ENCODE measurements around the gene FANCB.

FANCB gene

DNA sequence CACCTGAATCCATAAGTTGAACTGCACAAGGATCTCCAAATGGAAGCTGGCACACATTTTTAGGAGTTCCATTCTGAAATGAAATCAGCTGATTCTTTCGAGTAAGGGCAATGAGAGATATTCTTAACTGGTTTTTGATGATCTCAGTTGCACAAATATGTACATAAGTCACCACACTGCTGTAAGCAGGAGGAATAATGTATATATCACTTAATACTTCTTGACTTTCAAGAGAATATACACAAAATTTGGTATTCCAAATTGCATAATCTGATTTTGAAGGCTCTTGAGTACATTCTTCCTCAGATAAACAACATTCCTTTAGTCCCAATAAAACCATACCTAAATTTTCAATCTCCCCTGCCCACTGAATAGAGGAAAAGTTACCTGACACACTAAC, 8.2 kb downstream of the FANCB start:
- no peaks in the 10 kb centered on the region for H3K79me1 ChIP-seq (ENCODE audit: low read depth, low read length)
- no peaks in the 10 kb centered on the region for H3K4me1 ChIP-seq (ENCODE audit: control insufficient read depth in 2 of 2, insufficient read depth in 1 of 2, low read depth in 1 of 2, low read length in 2 of 2)
- no peak overlapping the region for H3K14ac ChIP-seq (ENCODE audit: low read length)
- no peak overlapping the region for H3K4me3 ChIP-seq (ENCODE audit: low read length in 2 of 2)
- no peak overlapping the region for H2AFZ ChIP-seq (ENCODE audit: low read length)
- peaks cover 0 to 23% of the 10 kb centered on the region in 2 donors for H3K9me3 ChIP-seq (replicated peaks in 1 of 2; ENCODE audit: control insufficient read depth in 2 of 2, insufficient read depth in 1 of 2, low read depth in 1 of 2, low read length in 2 of 2)
- H2BK12ac ChIP-seq (ENCODE audit: low read length), result no peak overlapping the region
- H2AK5ac ChIP-seq (ENCODE audit: low read depth, low read length), result no peak overlapping the region
- H3K27ac ChIP-seq (replicated peaks; ENCODE audit: low read length), result no peak overlapping the region
- no peak for DNase-seq (ENCODE audit: low spot score)
- no peaks in the 10 kb centered on the region for H3K27me3 ChIP-seq (ENCODE audit: control insufficient read depth in 3 of 3, insufficient read depth in 3 of 3, low read depth in 1 of 3, low read length in 3 of 3)
- H3K18ac ChIP-seq (ENCODE audit: low read length), result no peak overlapping the region
- no peak overlapping the region for H3K4ac ChIP-seq (ENCODE audit: low read length)
- no peak overlapping the region for H2BK5ac ChIP-seq (ENCODE audit: low read length)
- H4K91ac ChIP-seq (ENCODE audit: low read depth, low read length, poor library complexity), result no peak overlapping the region
- H4K8ac ChIP-seq (ENCODE audit: low read depth, low read length), result no peak overlapping the region
- no peak overlapping the region for H3K23ac ChIP-seq (ENCODE audit: low read depth, low read length, poor library complexity)
- no peak overlapping the region for H3K4me2 ChIP-seq (ENCODE audit: insufficient read depth, low read length, poor library complexity, severe bottlenecking)
- H2BK120ac ChIP-seq (ENCODE audit: low read depth, low read length), result no peak overlapping the region
- H3K9ac ChIP-seq (ENCODE audit: low read depth, low read length, poor library complexity), result no peak overlapping the region
- no peak overlapping the region for H2BK15ac ChIP-seq (ENCODE audit: low read length)
- WGBS, 2 donors (ENCODE audit: extremely low coverage in 2 of 2, insufficient read length in 2 of 2, insufficient replicate concordance in 1 of 2), result no CpG with 5 or more reads among the region's 1 CpG
- H3K36me3 ChIP-seq (replicated peaks in 1 of 2; ENCODE audit: control insufficient read depth in 2 of 2, insufficient read depth in 2 of 2, low read length in 2 of 2), result peaks cover 0 to 20% of the 10 kb centered on the region in 2 donors

DNA sequence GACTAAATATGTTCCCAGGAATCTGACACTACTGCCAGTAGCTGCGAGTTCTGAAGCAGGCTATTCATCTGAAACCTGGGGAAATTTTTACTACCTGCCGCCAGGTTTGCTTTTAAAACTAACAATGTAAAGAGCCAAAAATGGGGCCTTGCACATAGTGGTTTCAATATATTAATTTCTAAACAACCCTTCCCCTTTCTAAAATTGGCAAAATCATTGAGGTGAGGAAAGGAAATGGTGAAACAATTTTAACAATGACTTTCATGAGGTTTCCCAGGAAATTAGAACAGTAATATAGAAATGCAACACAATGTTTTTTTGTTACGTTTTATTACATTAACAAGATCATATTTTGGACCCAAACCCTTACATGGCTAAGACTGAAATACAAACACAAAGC, 21.3 kb downstream of the FANCB start:
- H3K9ac ChIP-seq (ENCODE audit: low read depth, low read length, poor library complexity), result no peak overlapping the region
- no peak overlapping the region for H3K18ac ChIP-seq (ENCODE audit: low read length)
- H3K36me3 ChIP-seq (replicated peaks in 1 of 2; ENCODE audit: control insufficient read depth in 2 of 2, insufficient read depth in 2 of 2, low read length in 2 of 2), result peaks cover 0 to 30% of the 10 kb centered on the region in 2 donors
- H3K27me3 ChIP-seq (ENCODE audit: control insufficient read depth in 3 of 3, insufficient read depth in 3 of 3, low read depth in 1 of 3, low read length in 3 of 3), result no peaks in the 10 kb centered on the region
- H2BK15ac ChIP-seq (ENCODE audit: low read length), result no peak overlapping the region
- no peaks in the 10 kb centered on the region for H3K9me3 ChIP-seq (replicated peaks in 1 of 2; ENCODE audit: control insufficient read depth in 2 of 2, insufficient read depth in 1 of 2, low read depth in 1 of 2, low read length in 2 of 2)
- no peak overlapping the region for H2AK5ac ChIP-seq (ENCODE audit: low read depth, low read length)
- no peak overlapping the region for H3K4ac ChIP-seq (ENCODE audit: low read length)
- H2BK120ac ChIP-seq (ENCODE audit: low read depth, low read length), result no peak overlapping the region
- DNase-seq (ENCODE audit: low spot score), result no peak
- no peaks in the 10 kb centered on the region for H3K79me1 ChIP-seq (ENCODE audit: low read depth, low read length)
- no peak overlapping the region for H2AFZ ChIP-seq (ENCODE audit: low read length)
- no peak overlapping the region for H3K23ac ChIP-seq (ENCODE audit: low read depth, low read length, poor library complexity)
- H4K8ac ChIP-seq (ENCODE audit: low read depth, low read length), result no peak overlapping the region
- no peak overlapping the region for H2BK5ac ChIP-seq (ENCODE audit: low read length)
- no peaks in the 10 kb centered on the region for H3K4me1 ChIP-seq (ENCODE audit: control insufficient read depth in 2 of 2, insufficient read depth in 1 of 2, low read depth in 1 of 2, low read length in 2 of 2)
- H3K14ac ChIP-seq (ENCODE audit: low read length), result no peak overlapping the region
- H3K27ac ChIP-seq (replicated peaks; ENCODE audit: low read length), result no peak overlapping the region
- no CpG with 5 or more reads among the region's 3 CpGs for WGBS, 2 donors (ENCODE audit: extremely low coverage in 2 of 2, insufficient read length in 2 of 2, insufficient replicate concordance in 1 of 2)
- H3K4me3 ChIP-seq (ENCODE audit: low read length in 2 of 2), result no peak overlapping the region
- no peak overlapping the region for H2BK12ac ChIP-seq (ENCODE audit: low read length)
- no peak overlapping the region for H3K4me2 ChIP-seq (ENCODE audit: insufficient read depth, low read length, poor library complexity, severe bottlenecking)
- no peak overlapping the region for H4K91ac ChIP-seq (ENCODE audit: low read depth, low read length, poor library complexity)

DNA sequence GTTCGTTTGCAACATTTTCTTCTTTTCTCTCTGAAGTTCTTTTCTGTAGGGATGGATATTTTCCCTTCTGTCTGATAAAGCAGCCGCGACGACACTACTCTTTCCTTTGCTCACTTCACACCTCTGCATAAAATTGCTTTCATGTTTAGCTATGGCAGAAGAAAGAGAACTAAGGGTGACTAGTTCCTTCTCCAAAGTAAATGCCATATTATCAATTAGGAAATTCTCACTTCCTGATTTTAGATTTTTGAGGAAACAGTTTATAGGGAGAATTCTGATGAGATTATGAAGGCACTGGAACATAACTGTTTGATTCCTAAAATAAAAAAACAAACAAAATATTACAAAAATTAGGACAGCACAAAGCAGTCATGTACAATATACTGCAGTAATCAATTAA, 29.2 kb downstream of the FANCB start:
- no peak overlapping the region for H2AK5ac ChIP-seq (ENCODE audit: low read depth, low read length)
- H3K4me2 ChIP-seq (ENCODE audit: insufficient read depth, low read length, poor library complexity, severe bottlenecking), result no peak overlapping the region
- no peak overlapping the region for H3K9ac ChIP-seq (ENCODE audit: low read depth, low read length, poor library complexity)
- no peak overlapping the region for H4K91ac ChIP-seq (ENCODE audit: low read depth, low read length, poor library complexity)
- no peak overlapping the region for H2BK15ac ChIP-seq (ENCODE audit: low read length)
- no peak overlapping the region for H3K14ac ChIP-seq (ENCODE audit: low read length)
- H2BK120ac ChIP-seq (ENCODE audit: low read depth, low read length), result no peak overlapping the region
- no peak overlapping the region for H2BK12ac ChIP-seq (ENCODE audit: low read length)
- H2BK5ac ChIP-seq (ENCODE audit: low read length), result no peak overlapping the region
- H3K27ac ChIP-seq (replicated peaks; ENCODE audit: low read length), result no peak overlapping the region
- H3K79me1 ChIP-seq (ENCODE audit: low read depth, low read length), result no peaks in the 10 kb centered on the region
- H3K36me3 ChIP-seq (replicated peaks in 1 of 2; ENCODE audit: control insufficient read depth in 2 of 2, insufficient read depth in 2 of 2, low read length in 2 of 2), result peaks cover 0 to 35% of the 10 kb centered on the region in 2 donors
- H3K9me3 ChIP-seq (replicated peaks in 1 of 2; ENCODE audit: control insufficient read depth in 2 of 2, insufficient read depth in 1 of 2, low read depth in 1 of 2, low read length in 2 of 2), result no peaks in the 10 kb centered on the region
- H3K4me3 ChIP-seq (ENCODE audit: low read length in 2 of 2), result no peak overlapping the region
- H3K4ac ChIP-seq (ENCODE audit: low read length), result no peak overlapping the region
- no peak overlapping the region for H4K8ac ChIP-seq (ENCODE audit: low read depth, low read length)
- no peak overlapping the region for H3K23ac ChIP-seq (ENCODE audit: low read depth, low read length, poor library complexity)
- no peak overlapping the region for H2AFZ ChIP-seq (ENCODE audit: low read length)
- DNase-seq (ENCODE audit: low spot score), result no peak
- H3K27me3 ChIP-seq (ENCODE audit: control insufficient read depth in 3 of 3, insufficient read depth in 3 of 3, low read depth in 1 of 3, low read length in 3 of 3), result no peaks in the 10 kb centered on the region
- H3K18ac ChIP-seq (ENCODE audit: low read length), result no peak overlapping the region
- no CpG with 5 or more reads among the region's 4 CpGs for WGBS, 2 donors (ENCODE audit: extremely low coverage in 2 of 2, insufficient read length in 2 of 2, insufficient replicate concordance in 1 of 2)
- no peaks in the 10 kb centered on the region for H3K4me1 ChIP-seq (ENCODE audit: control insufficient read depth in 2 of 2, insufficient read depth in 1 of 2, low read depth in 1 of 2, low read length in 2 of 2)

DNA sequence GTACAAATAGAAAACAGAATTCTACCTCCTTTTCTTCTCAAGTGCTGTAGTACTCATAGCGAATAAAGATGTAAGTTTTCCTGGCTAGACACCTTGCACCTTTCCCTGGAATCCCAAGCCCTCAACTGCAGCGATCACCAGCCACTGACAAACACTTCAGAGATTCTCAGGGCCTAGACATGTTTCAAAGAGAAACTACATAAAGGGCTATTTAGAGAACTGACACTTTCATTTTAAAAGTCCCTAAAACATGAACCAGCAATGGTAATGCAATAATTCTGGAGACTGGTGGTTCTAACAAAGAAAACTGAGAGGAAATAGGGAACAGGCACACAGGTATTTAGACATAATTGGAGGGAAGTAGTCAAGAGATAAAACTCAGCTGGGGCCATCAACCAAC, 35.7 kb downstream of the FANCB start:
- H3K18ac ChIP-seq (ENCODE audit: low read length), result no peak overlapping the region
- H4K8ac ChIP-seq (ENCODE audit: low read depth, low read length), result no peak overlapping the region
- H3K14ac ChIP-seq (ENCODE audit: low read length), result no peak overlapping the region
- no CpG with 5 or more reads among the region's 2 CpGs for WGBS, 2 donors (ENCODE audit: extremely low coverage in 2 of 2, insufficient read length in 2 of 2, insufficient replicate concordance in 1 of 2)
- H3K9me3 ChIP-seq (replicated peaks in 1 of 2; ENCODE audit: control insufficient read depth in 2 of 2, insufficient read depth in 1 of 2, low read depth in 1 of 2, low read length in 2 of 2), result no peaks in the 10 kb centered on the region
- H2BK5ac ChIP-seq (ENCODE audit: low read length), result no peak overlapping the region
- no peak overlapping the region for H3K27ac ChIP-seq (replicated peaks; ENCODE audit: low read length)
- no peak for DNase-seq (ENCODE audit: low spot score)
- H2AFZ ChIP-seq (ENCODE audit: low read length), result no peak overlapping the region
- no peak overlapping the region for H2BK15ac ChIP-seq (ENCODE audit: low read length)
- no peak overlapping the region for H3K23ac ChIP-seq (ENCODE audit: low read depth, low read length, poor library complexity)
- no peak overlapping the region for H2AK5ac ChIP-seq (ENCODE audit: low read depth, low read length)
- H4K91ac ChIP-seq (ENCODE audit: low read depth, low read length, poor library complexity), result no peak overlapping the region
- H3K4me2 ChIP-seq (ENCODE audit: insufficient read depth, low read length, poor library complexity, severe bottlenecking), result no peak overlapping the region
- H3K27me3 ChIP-seq (ENCODE audit: control insufficient read depth in 3 of 3, insufficient read depth in 3 of 3, low read depth in 1 of 3, low read length in 3 of 3), result no peaks in the 10 kb centered on the region
- no peak overlapping the region for H3K4me3 ChIP-seq (ENCODE audit: low read length in 2 of 2)
- H3K4ac ChIP-seq (ENCODE audit: low read length), result no peak overlapping the region
- H3K4me1 ChIP-seq (ENCODE audit: control insufficient read depth in 2 of 2, insufficient read depth in 1 of 2, low read depth in 1 of 2, low read length in 2 of 2), result no peaks in the 10 kb centered on the region
- no peak overlapping the region for H2BK12ac ChIP-seq (ENCODE audit: low read length)
- H2BK120ac ChIP-seq (ENCODE audit: low read depth, low read length), result no peak overlapping the region
- no peaks in the 10 kb centered on the region for H3K79me1 ChIP-seq (ENCODE audit: low read depth, low read length)
- H3K36me3 ChIP-seq (replicated peaks in 1 of 2; ENCODE audit: control insufficient read depth in 2 of 2, insufficient read depth in 2 of 2, low read length in 2 of 2), result peaks cover 0 to 31% of the 10 kb centered on the region in 2 donors
- no peak overlapping the region for H3K9ac ChIP-seq (ENCODE audit: low read depth, low read length, poor library complexity)
